ENCODE results near the gene RELN.

The RELN gene

GRCh38 chr7:103875718-103876117 lies 113.7 kb downstream of the RELN start:
- no peaks in the 10 kb centered on the region for H3K9me3 ChIP-seq (ENCODE audit: low read length)
- H2AFZ ChIP-seq (ENCODE audit: low read length), result no peak overlapping the region
- H3K36me3 ChIP-seq (ENCODE audit: insufficient read depth, low read length), result no peaks in the 10 kb centered on the region
- no peak for TF ChIP-seq CTCF (IDR thresholded peaks at IDR 0.05; ENCODE audit: low read length)
- no peak for TF ChIP-seq EZH2 (IDR thresholded peaks at IDR 0.05; ENCODE audit: borderline replicate concordance, low read length)
- H3K9me2 ChIP-seq (ENCODE audit: low read depth, low read length), result no peaks in the 10 kb centered on the region
- H3K27me3 ChIP-seq (ENCODE audit: insufficient read depth, low read length), result no peaks in the 10 kb centered on the region
- no peak overlapping the region for H3K4me2 ChIP-seq (ENCODE audit: low read length)
- H3K9ac ChIP-seq (ENCODE audit: low read length), result no peak overlapping the region
- H3K4me1 ChIP-seq (ENCODE audit: insufficient read depth, low read length, severe bottlenecking), result no peaks in the 10 kb centered on the region
- H3K79me2 ChIP-seq (ENCODE audit: insufficient read depth, low read length), result no peaks in the 10 kb centered on the region
- no peaks in the 10 kb centered on the region for H3F3A ChIP-seq (ENCODE audit: insufficient read depth, low read length)
- no peak overlapping the region for H3K4me3 ChIP-seq (ENCODE audit: low read depth, low read length, poor library complexity, severe bottlenecking)
- no peaks in the 10 kb centered on the region for H4K20me1 ChIP-seq (ENCODE audit: insufficient read depth, low read length)
- H3K27ac ChIP-seq (ENCODE audit: low read depth, low read length, poor library complexity, severe bottlenecking), result no peak overlapping the region

GRCh38 chr7:103871473-103871872 lies 118.0 kb downstream of the RELN start:
- TF ChIP-seq CTCF (IDR thresholded peaks at IDR 0.05; ENCODE audit: low read length) (no peak), EZH2 (IDR thresholded peaks at IDR 0.05; ENCODE audit: borderline replicate concordance, low read length) (no peak)
- Histone ChIP-seq H3K9me3 (ENCODE audit: low read length) (no peaks in the 10 kb centered on the region), H3K79me2 (ENCODE audit: insufficient read depth, low read length) (no peaks in the 10 kb centered on the region), H3K9ac (ENCODE audit: low read length) (no peak overlapping the region), H3K4me3 (ENCODE audit: low read depth, low read length, poor library complexity, severe bottlenecking) (no peak overlapping the region), H3K9me2 (ENCODE audit: low read depth, low read length) (no peaks in the 10 kb centered on the region), H3K4me2 (ENCODE audit: low read length) (no peak overlapping the region), H3F3A (ENCODE audit: insufficient read depth, low read length) (no peaks in the 10 kb centered on the region), H2AFZ (ENCODE audit: low read length) (no peak overlapping the region), H3K27ac (ENCODE audit: low read depth, low read length, poor library complexity, severe bottlenecking) (no peak overlapping the region), H3K4me1 (ENCODE audit: insufficient read depth, low read length, severe bottlenecking) (no peaks in the 10 kb centered on the region), H4K20me1 (ENCODE audit: insufficient read depth, low read length) (no peaks in the 10 kb centered on the region), H3K36me3 (ENCODE audit: insufficient read depth, low read length) (no peaks in the 10 kb centered on the region), H3K27me3 (ENCODE audit: insufficient read depth, low read length) (no peaks in the 10 kb centered on the region)

GRCh38 chr7:103870664-103871063 lies 118.8 kb downstream of the RELN start:
- no peak overlapping the region for H3K27ac ChIP-seq (ENCODE audit: low read depth, low read length, poor library complexity, severe bottlenecking)
- no peaks in the 10 kb centered on the region for H3F3A ChIP-seq (ENCODE audit: insufficient read depth, low read length)
- no peaks in the 10 kb centered on the region for H3K79me2 ChIP-seq (ENCODE audit: insufficient read depth, low read length)
- no peaks in the 10 kb centered on the region for H3K36me3 ChIP-seq (ENCODE audit: insufficient read depth, low read length)
- TF ChIP-seq CTCF (IDR thresholded peaks at IDR 0.05; ENCODE audit: low read length) (no peak), EZH2 (IDR thresholded peaks at IDR 0.05; ENCODE audit: borderline replicate concordance, low read length) (no peak)
- H3K9me2 ChIP-seq (ENCODE audit: low read depth, low read length), result no peaks in the 10 kb centered on the region
- no peak overlapping the region for H2AFZ ChIP-seq (ENCODE audit: low read length)
- H3K4me2 ChIP-seq (ENCODE audit: low read length), result no peak overlapping the region
- H4K20me1 ChIP-seq (ENCODE audit: insufficient read depth, low read length), result no peaks in the 10 kb centered on the region
- H3K27me3 ChIP-seq (ENCODE audit: insufficient read depth, low read length), result no peaks in the 10 kb centered on the region
- no peaks in the 10 kb centered on the region for H3K9me3 ChIP-seq (ENCODE audit: low read length)
- H3K4me1 ChIP-seq (ENCODE audit: insufficient read depth, low read length, severe bottlenecking), result no peaks in the 10 kb centered on the region
- no peak overlapping the region for H3K9ac ChIP-seq (ENCODE audit: low read length)
- H3K4me3 ChIP-seq (ENCODE audit: low read depth, low read length, poor library complexity, severe bottlenecking), result no peak overlapping the region

Measured in OCI-LY1 (cell line).